Upper lobe of left lung (tissue), 6 donors: ENCODE results near the gene CEP19. TPM values are rescaled to one million over a fixed set of nuclear protein-coding genes. Genes with fewer than 3 reads are reported as not detected.

Experiments used
- ATAC-seq, 2 donors: fragments of 200-7000 bp; cut with Tn5 transposase; one replicate each; pipeline ENCODE4 v1.9.1; 2022; ENCODE audit warnings: mild to moderate bottlenecking in 2 of 2, moderate library complexity in 2 of 2; ENCODE audit not compliant: low FRiP score in 2 of 2
- DNase-seq, 2 donors: peaks; one replicate each; pipeline ENCODE4 v3.0.0-alpha.2; 2019 to 2020
- H3K27ac ChIP-seq, 4 donors: fragments of 200-600 bp; sonication (generic); one replicate each; pipeline ENCODE4 v1.5.1; 2016 to 2019
- H3K27me3 ChIP-seq, 4 donors: fragments of 200-600 bp; sonication (generic); one replicate each; pipeline ENCODE4 v1.5.1; 2017 to 2019
- H3K36me3 ChIP-seq, 4 donors: fragments of 200-600 bp; sonication (generic); one replicate each; pipeline ENCODE4 v1.5.1; 2016 to 2019
- H3K4me1 ChIP-seq, 4 donors: fragments of 200-600 bp; sonication (generic); one replicate each; pipeline ENCODE4 v1.5.1; 2018 to 2019
- H3K4me3 ChIP-seq, 4 donors: fragments of 200-600 bp; sonication (generic); one replicate each; pipeline ENCODE4 v1.5.1; 2017 to 2019; ENCODE audit warnings: mild to moderate bottlenecking in 2 of 4, moderate library complexity in 1 of 4
- H3K9me3 ChIP-seq, 4 donors: fragments of 200-600 bp; sonication (generic); one replicate each; pipeline ENCODE4 v1.5.1; 2018 to 2019
- EP300 ChIP-seq, 4 donors: sonication (generic); formaldehyde crosslinking; IDR thresholded peaks; one replicate each; pipeline ENCODE4 v1.5.1; 2017; ENCODE audit warnings: antibody characterized with exemption in 4 of 4, control low read depth in 2 of 4
- POLR2A ChIP-seq, 4 donors: fragments of 450-650 bp; IDR thresholded peaks; one replicate each; pipeline ENCODE4 v1.5.1; 2016 to 2017; ENCODE audit warnings: antibody characterized with exemption in 4 of 4, mild to moderate bottlenecking in 2 of 4
- POLR2AphosphoS5 ChIP-seq, 2 donors: sonication (generic); formaldehyde crosslinking; IDR thresholded peaks; one replicate each; pipeline ENCODE4 v1.5.1; 2017; ENCODE audit warnings: antibody characterized with exemption in 2 of 2
- WGBS, 2 donors: methylation state at CpG; one replicate each; pipeline ENCODE4 v1.1.5; 2017 to 2018; 5-methylcytosine and 5-hydroxymethylcytosine counted together
- total RNA-seq, 6 donors: library from RNA; depleted of rRNA in 4 of 6; stranded (reverse); fragments of >200 nt in 4 of 6; gene quantifications; one replicate each; pipeline versions ENCODE4 v1.1.0 to v1.2.1, GENCODE V29; 2016 to 2021
- TF ChIP-seq, protein P1 (sequence below), 6 experiments: fragments of 450-650 bp in 4 of 6; fragments of 200-600 bp in 2 of 6; sonication (generic) in 2 of 6; IDR thresholded peaks; one replicate each; pipeline ENCODE4 v1.5.1; 2016 to 2019; ENCODE audit warnings: antibody characterized with exemption in 6 of 6
- donor health status: DM: no; HTN: no; CAD: no; lungs with moderate emphysema.
- donor health status: DM: no; HTN: yes; CAD: no; lungs with severe emphysema.

CEP19 gene
- 1 to 10 TPM; 1.2 to 9.0 (median 2.6) TPM for total RNA-seq

GRCh38 chr3:196711838-196712513, at the start of gene CEP19, which contains the start of gene PIGX:
TSS of gene CEP19 (minus strand) at chr3:196712250. CDS start at chr3:196708657, 3,593 bp downstream.
TSS of gene PIGX (plus strand) at chr3:196712377.
- WGBS, 2 donors, result 1% methylated on average over 26 to 28 of the region's 68 CpGs
- ATAC-seq, result peak; percentile 97 to 99
- H3K4me3 ChIP-seq, result peak within 1 kb of the TSS; percentile 56 to 99 (median 92)

GRCh38 chr3:196757876-196758739, 46.1 kb upstream of the CEP19 start:
- Histone ChIP-seq H3K36me3 (peaks cover 0 to 4% (median 0%) of the 10 kb centered on the region in 4 donors), H3K4me1 (peaks cover 5 to 15% (median 7%) of the 10 kb centered on the region in 4 donors), H3K27me3 (no peaks in the 10 kb centered on the region), H3K27ac (no peak overlapping the region), H3K9me3 (peaks cover 0 to 13% (median 6%) of the 10 kb centered on the region in 4 donors), H3K4me3 (no peak overlapping the region)
- no peak for TF ChIP-seq POLR2AphosphoS5 (IDR thresholded peaks at IDR 0.05)
- ATAC-seq, result peak in 1 of 2 donors; percentile 73
- DNase-seq, result no peak
- WGBS, 2 donors, result 85 to 89% methylated on average over 9 of the region's 9 CpGs

More at GRCh38 chr3:196711838-196712513, at the start of gene CEP19, which contains the start of gene PIGX:
- no peak for TF ChIP-seq EP300 (IDR thresholded peaks at IDR 0.05)
- peak in 3 of 4 donors; percentile 59 to 89 (median 78) for TF ChIP-seq POLR2A (IDR thresholded peaks at IDR 0.05)
- TF ChIP-seq POLR2AphosphoS5 (IDR thresholded peaks at IDR 0.05), result peak in 1 of 2 donors; percentile 66
- TF ChIP-seq, protein P1, sequence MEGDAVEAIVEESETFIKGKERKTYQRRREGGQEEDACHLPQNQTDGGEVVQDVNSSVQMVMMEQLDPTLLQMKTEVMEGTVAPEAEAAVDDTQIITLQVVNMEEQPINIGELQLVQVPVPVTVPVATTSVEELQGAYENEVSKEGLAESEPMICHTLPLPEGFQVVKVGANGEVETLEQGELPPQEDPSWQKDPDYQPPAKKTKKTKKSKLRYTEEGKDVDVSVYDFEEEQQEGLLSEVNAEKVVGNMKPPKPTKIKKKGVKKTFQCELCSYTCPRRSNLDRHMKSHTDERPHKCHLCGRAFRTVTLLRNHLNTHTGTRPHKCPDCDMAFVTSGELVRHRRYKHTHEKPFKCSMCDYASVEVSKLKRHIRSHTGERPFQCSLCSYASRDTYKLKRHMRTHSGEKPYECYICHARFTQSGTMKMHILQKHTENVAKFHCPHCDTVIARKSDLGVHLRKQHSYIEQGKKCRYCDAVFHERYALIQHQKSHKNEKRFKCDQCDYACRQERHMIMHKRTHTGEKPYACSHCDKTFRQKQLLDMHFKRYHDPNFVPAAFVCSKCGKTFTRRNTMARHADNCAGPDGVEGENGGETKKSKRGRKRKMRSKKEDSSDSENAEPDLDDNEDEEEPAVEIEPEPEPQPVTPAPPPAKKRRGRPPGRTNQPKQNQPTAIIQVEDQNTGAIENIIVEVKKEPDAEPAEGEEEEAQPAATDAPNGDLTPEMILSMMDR (IDR thresholded peaks at IDR 0.05), result peak in 4 of 6 experiments; percentile 68 to 75 (median 69)
- H3K27ac ChIP-seq, result peak within 1 kb of the TSS; percentile 81 to 96 (median 92)
- peaks cover 14 to 19% (median 17%) of the 10 kb centered on the region in 4 donors for H3K4me1 ChIP-seq
- H3K9me3 ChIP-seq, result no peaks in the 10 kb centered on the region
- H3K36me3 ChIP-seq, result no peaks in the 10 kb centered on the region
- peak; percentile 89 to 98 for DNase-seq
- H3K27me3 ChIP-seq, result no peaks in the 10 kb centered on the region

- H3K9me3 ChIP-seq, result peaks cover 0 to 13% (median 6%) of the 10 kb centered on the region in 4 donors
- H3K36me3 ChIP-seq, result peaks cover 0 to 4% (median 1%) of the 10 kb centered on the region in 4 donors
- no peak for ATAC-seq
- WGBS, 2 donors, result 73 to 81% methylated on average over 4 of the region's 4 CpGs
- H3K27ac ChIP-seq, result no peak overlapping the region
- H3K4me1 ChIP-seq, result peaks cover 5 to 16% (median 7%) of the 10 kb centered on the region in 4 donors
- no peak for DNase-seq
- no peak for TF ChIP-seq POLR2A (IDR thresholded peaks at IDR 0.05)
- TF ChIP-seq POLR2AphosphoS5 (IDR thresholded peaks at IDR 0.05), result no peak
- no peak for TF ChIP-seq EP300 (IDR thresholded peaks at IDR 0.05)
- TF ChIP-seq, protein P1 (IDR thresholded peaks at IDR 0.05), result no peak
- no peaks in the 10 kb centered on the region for H3K27me3 ChIP-seq
- no peak overlapping the region for H3K4me3 ChIP-seq
Measured at GRCh38 chr3:196756732-196757131, 44.7 kb upstream of the CEP19 start.

- peaks cover 0 to 4% (median 1%) of the 10 kb centered on the region in 4 donors for H3K36me3 ChIP-seq
- peak overlapping the region in 1 of 4 donors; percentile 34 for H3K27ac ChIP-seq
- peaks cover 5 to 19% (median 7%) of the 10 kb centered on the region in 4 donors for H3K4me1 ChIP-seq
- no peak for ATAC-seq
- TF ChIP-seq, protein P1 (IDR thresholded peaks at IDR 0.05), result no peak
- TF ChIP-seq POLR2A (IDR thresholded peaks at IDR 0.05), result no peak
- TF ChIP-seq EP300 (IDR thresholded peaks at IDR 0.05), result no peak
- TF ChIP-seq POLR2AphosphoS5 (IDR thresholded peaks at IDR 0.05), result no peak
- no peak overlapping the region for H3K4me3 ChIP-seq
- DNase-seq, result no peak
- peaks cover 0 to 13% (median 6%) of the 10 kb centered on the region in 4 donors for H3K9me3 ChIP-seq
- WGBS, 2 donors, result 62 to 69% methylated on average over 9 of the region's 9 CpGs
- no peaks in the 10 kb centered on the region for H3K27me3 ChIP-seq
Measured at GRCh38 chr3:196754091-196754981, 42.3 kb upstream of the CEP19 start.
